HPDE6-E6E7 (cell line): Measurements from ENCODE around the gene WWC2.

Source experiments
- DNase-seq: peaks from one replicate; pipeline ENCODE4 v3.0.0; 2011; ENCODE audit warnings: missing footprints; ENCODE audit errors: extremely low spot score

WWC2 gene

GRCh38 chr4:183329954-183330742 lies 231.1 kb downstream of the WWC2 start:
- no peak for DNase-seq

GRCh38 chr4:183330841-183331240 lies 231.8 kb downstream of the WWC2 start:
- no peak for DNase-seq

GRCh38 chr4:183332447-183332846 lies 233.4 kb downstream of the WWC2 start:
- DNase-seq, result no peak

- no peak for DNase-seq
These were observed 234.1 kb downstream of the WWC2 start for GRCh38 chr4:183333202-183333601.

- DNase-seq, result peak; percentile 21
These were observed 234.9 kb downstream of the WWC2 start for GRCh38 chr4:183333983-183334382.

GRCh38 chr4:183335369-183335940 lies 236.4 kb downstream of the WWC2 start:
- DNase-seq, result peak; percentile 58

- no peak for DNase-seq
These were observed 238.3 kb downstream of the WWC2 start for GRCh38 chr4:183337349-183337748.

GRCh38 chr4:183337833-183338232 lies 238.8 kb downstream of the WWC2 start:
- DNase-seq, result no peak

GRCh38 chr4:183342541-183343533 lies 243.8 kb downstream of the WWC2 start:
- DNase-seq, result no peak

GRCh38 chr4:183343730-183344129 lies 244.7 kb downstream of the WWC2 start:
- DNase-seq, result no peak

GRCh38 chr4:183344523-183345255 lies 245.6 kb downstream of the WWC2 start:
- DNase-seq, result no peak

GRCh38 chr4:183345261-183345660 lies 246.2 kb downstream of the WWC2 start:
- DNase-seq, result no peak

- DNase-seq, result no peak
These were observed 248.1 kb downstream of the WWC2 start for GRCh38 chr4:183347146-183347545.

GRCh38 chr4:183347566-183347965 lies 248.5 kb downstream of the WWC2 start:
- DNase-seq, result no peak

GRCh38 chr4:183348136-183348535 lies 249.1 kb downstream of the WWC2 start:
- no peak for DNase-seq

- DNase-seq, result no peak
These were observed 249.9 kb downstream of the WWC2 start for GRCh38 chr4:183348706-183349659.

- DNase-seq, result peak; percentile 67
These were observed 250.6 kb downstream of the WWC2 start for GRCh38 chr4:183349673-183350072.

- DNase-seq, result no peak
These were observed 251.4 kb downstream of the WWC2 start for GRCh38 chr4:183350317-183351071.

- no peak for DNase-seq
These were observed 253.5 kb downstream of the WWC2 start for GRCh38 chr4:183352546-183352945.

GRCh38 chr4:183353557-183353956 lies 254.5 kb downstream of the WWC2 start:
- no peak for DNase-seq
